ENCODE data around the gene GOPC. TPM values are rescaled to one million over a fixed set of nuclear protein-coding genes. Genes with fewer than 3 reads are reported as not detected.

GOPC gene
- total RNA-seq, 2 experiments from 2014 or later = 23.3 to 23.4 TPM

GRCh38 chr6:117591405-117591804, 10.9 kb downstream of the GOPC start:
- Mint-ChIP-seq H3K36me3 (ENCODE audit: low read depth) (peaks cover 33% of the 10 kb centered on the region), H3K27me3 (ENCODE audit: low read depth) (no peaks in the 10 kb centered on the region), H3K9me3 (ENCODE audit: insufficient read depth) (peaks cover 8% of the 10 kb centered on the region), H3K4me3 (no peak overlapping the region), H3K27ac (no peak overlapping the region), H3K4me1 (ENCODE audit: low read depth) (no peaks in the 10 kb centered on the region)
- ATAC-seq = no peak
- no peak for DNase-seq
- POLR2A ChIA-PET = interaction anchor here (2.3 kb wide), 1 partner anchor 11 kb away, joined by 12 read pairs; the partner anchor contains the start of gene GOPC
- CTCF ChIA-PET = interaction anchor here (1.2 to 1.7 kb wide), 3 partner anchors 13 to 142 kb away, joined by 3 to 7 read pairs (median 4); no protein-coding TSS in a partner anchor

- POLR2A ChIA-PET = interaction anchor here (2.3 kb wide), 1 partner anchor 12 kb away, joined by 12 read pairs; the partner anchor contains the start of gene GOPC
- Mint-ChIP-seq H3K36me3 (ENCODE audit: low read depth) (peaks cover 23% of the 10 kb centered on the region), H3K27me3 (ENCODE audit: low read depth) (no peaks in the 10 kb centered on the region), H3K4me1 (ENCODE audit: low read depth) (no peaks in the 10 kb centered on the region), H3K27ac (no peak overlapping the region), H3K4me3 (no peak overlapping the region), H3K9me3 (ENCODE audit: insufficient read depth) (no peaks in the 10 kb centered on the region)
- CTCF ChIA-PET = interaction anchor here (1.2 to 1.7 kb wide), 2 partner anchors 21 to 141 kb away, joined by 3 to 7 read pairs; no protein-coding TSS in a partner anchor
- DNase-seq (no peak), ATAC-seq (no peak)
Measured at GRCh38 chr6:117590447-117590846, 11.9 kb downstream of the GOPC start.

- no peak for ATAC-seq
- H3K36me3 Mint-ChIP-seq (ENCODE audit: low read depth) = peaks cover 37% of the 10 kb centered on the region
- POLR2A ChIA-PET = interaction anchor here (1.5 kb wide), 1 partner anchor 16 kb away, joined by 7 read pairs; the partner anchor contains the start of gene GOPC
- H3K27me3 Mint-ChIP-seq (ENCODE audit: low read depth) = no peaks in the 10 kb centered on the region
- no peaks in the 10 kb centered on the region for H3K4me1 Mint-ChIP-seq (ENCODE audit: low read depth)
- H3K9me3 Mint-ChIP-seq (ENCODE audit: insufficient read depth) = no peaks in the 10 kb centered on the region
- CTCF ChIA-PET = interaction anchor here (0.8 kb wide), 1 partner anchor 20 kb away, joined by 3 read pairs; no protein-coding TSS in a partner anchor
- no peak overlapping the region for H3K27ac Mint-ChIP-seq
- DNase-seq = no peak
- H3K4me3 Mint-ChIP-seq = no peak overlapping the region
Measured at GRCh38 chr6:117585647-117586046, 16.7 kb downstream of the GOPC start.

GRCh38 chr6:117574198-117574597, 28.1 kb downstream of the GOPC start:
- no peak overlapping the region for H3K27ac Mint-ChIP-seq
- ChIA-PET POLR2A (interaction anchor here (0.6 kb wide), 1 partner anchor 22 kb away, joined by 3 read pairs; no protein-coding TSS in a partner anchor), CTCF (no interaction called here)
- H3K36me3 Mint-ChIP-seq (ENCODE audit: low read depth) = peaks cover 41% of the 10 kb centered on the region
- ATAC-seq (no peak), DNase-seq (no peak)
- H3K4me3 Mint-ChIP-seq = no peak overlapping the region
- H3K4me1 Mint-ChIP-seq (ENCODE audit: low read depth) = peaks cover 1% of the 10 kb centered on the region
- no peaks in the 10 kb centered on the region for H3K27me3 Mint-ChIP-seq (ENCODE audit: low read depth)
- no peaks in the 10 kb centered on the region for H3K9me3 Mint-ChIP-seq (ENCODE audit: insufficient read depth)

GRCh38 chr6:117573006-117573680, 29.2 kb downstream of the GOPC start:
- no peaks in the 10 kb centered on the region for H3K9me3 Mint-ChIP-seq (ENCODE audit: insufficient read depth)
- no peak for DNase-seq
- H3K4me1 Mint-ChIP-seq (ENCODE audit: low read depth) = no peaks in the 10 kb centered on the region
- ChIA-PET POLR2A (interaction anchor here (0.6 to 1.0 kb wide), 2 partner anchors 21 to 29 kb away, joined by 3 read pairs; partner anchors contain the start of gene GOPC), CTCF (interaction anchor here (1.3 kb wide), 1 partner anchor 32 kb away, joined by 5 read pairs; no protein-coding TSS in a partner anchor)
- no peaks in the 10 kb centered on the region for H3K27me3 Mint-ChIP-seq (ENCODE audit: low read depth)
- H3K4me3 Mint-ChIP-seq = no peak overlapping the region
- H3K36me3 Mint-ChIP-seq (ENCODE audit: low read depth) = peaks cover 42% of the 10 kb centered on the region
- ATAC-seq = no peak
- no peak overlapping the region for H3K27ac Mint-ChIP-seq

- ATAC-seq = no peak
- H3K27ac Mint-ChIP-seq = no peak overlapping the region
Measured at GRCh38 chr6:117568831-117569410, 33.4 kb downstream of the GOPC start.

GRCh38 chr6:117568247-117568646, 34.1 kb downstream of the GOPC start:
- POLR2A ChIA-PET = no interaction called here
- no peak for ATAC-seq

More at GRCh38 chr6:117568831-117569410, 33.4 kb downstream of the GOPC start:
- H3K4me1 Mint-ChIP-seq (ENCODE audit: low read depth) = no peaks in the 10 kb centered on the region
- H3K4me3 Mint-ChIP-seq = no peak overlapping the region
- ChIA-PET POLR2A (no interaction called here), CTCF (interaction anchor here (1.1 to 2.2 kb wide), 3 partner anchors 22 to 119 kb away, joined by 3 to 7 read pairs (median 5); no protein-coding TSS in a partner anchor)
- H3K27me3 Mint-ChIP-seq (ENCODE audit: low read depth) = no peaks in the 10 kb centered on the region
- peaks cover 45% of the 10 kb centered on the region for H3K36me3 Mint-ChIP-seq (ENCODE audit: low read depth)
- H3K9me3 Mint-ChIP-seq (ENCODE audit: insufficient read depth) = no peaks in the 10 kb centered on the region
- DNase-seq = no peak

GRCh38 chr6:117564681-117565080, 37.6 kb downstream of the GOPC start:
- H3K4me1 Mint-ChIP-seq (ENCODE audit: low read depth) = no peaks in the 10 kb centered on the region
- ATAC-seq (no peak), DNase-seq (no peak)
- no peak overlapping the region for H3K4me3 Mint-ChIP-seq
- H3K9me3 Mint-ChIP-seq (ENCODE audit: insufficient read depth) = no peaks in the 10 kb centered on the region
- H3K27me3 Mint-ChIP-seq (ENCODE audit: low read depth) = no peaks in the 10 kb centered on the region
- H3K27ac Mint-ChIP-seq = no peak overlapping the region
- ChIA-PET POLR2A (no interaction called here), CTCF (interaction anchor here (0.8 to 2.3 kb wide), 4 partner anchors 14 to 91 kb away, joined by 3 to 6 read pairs (median 4); no protein-coding TSS in a partner anchor)
- H3K36me3 Mint-ChIP-seq (ENCODE audit: low read depth) = peaks cover 35% of the 10 kb centered on the region

More at GRCh38 chr6:117568247-117568646, 34.1 kb downstream of the GOPC start:
- peaks cover 42% of the 10 kb centered on the region for H3K36me3 Mint-ChIP-seq (ENCODE audit: low read depth)
- H3K27me3 Mint-ChIP-seq (ENCODE audit: low read depth) = no peaks in the 10 kb centered on the region
- CTCF ChIA-PET = interaction anchor here (1.2 to 2.2 kb wide), 3 partner anchors 11 to 118 kb away, joined by 3 to 7 read pairs (median 6); no protein-coding TSS in a partner anchor
- no peak for DNase-seq
- H3K4me3 Mint-ChIP-seq = no peak overlapping the region
- no peaks in the 10 kb centered on the region for H3K9me3 Mint-ChIP-seq (ENCODE audit: insufficient read depth)
- no peaks in the 10 kb centered on the region for H3K4me1 Mint-ChIP-seq (ENCODE audit: low read depth)
- H3K27ac Mint-ChIP-seq = no peak overlapping the region

- POLR2A ChIA-PET = interaction anchor here (1.0 kb wide), 1 partner anchor 41 kb away, joined by 3 read pairs; the partner anchor contains the start of gene GOPC
- Mint-ChIP-seq H3K27ac (no peak overlapping the region), H3K36me3 (ENCODE audit: low read depth) (peaks cover 18% of the 10 kb centered on the region), H3K4me1 (ENCODE audit: low read depth) (no peaks in the 10 kb centered on the region), H3K9me3 (ENCODE audit: insufficient read depth) (no peaks in the 10 kb centered on the region), H3K27me3 (ENCODE audit: low read depth) (peaks cover 2% of the 10 kb centered on the region), H3K4me3 (no peak overlapping the region)
- no peak for ATAC-seq
- DNase-seq = no peak
- CTCF ChIA-PET = interaction anchor here (1.2 kb wide), 1 partner anchor 111 kb away, joined by 3 read pairs; no protein-coding TSS in a partner anchor
Measured at GRCh38 chr6:117561128-117561527, 41.2 kb downstream of the GOPC start.

- Mint-ChIP-seq H3K9me3 (ENCODE audit: insufficient read depth) (no peaks in the 10 kb centered on the region), H3K27me3 (ENCODE audit: low read depth) (peaks cover 5% of the 10 kb centered on the region), H3K27ac (no peak overlapping the region), H3K4me1 (ENCODE audit: low read depth) (no peaks in the 10 kb centered on the region), H3K4me3 (no peak overlapping the region), H3K36me3 (ENCODE audit: low read depth) (peaks cover 10% of the 10 kb centered on the region)
- ChIA-PET CTCF (interaction anchor here (1.0 to 2.3 kb wide), 5 partner anchors 43 to 109 kb away, joined by 3 to 7 read pairs (median 5); partner anchors contain the start of gene GOPC), POLR2A (no interaction called here)
- no peak for DNase-seq
- ATAC-seq = no peak
Measured at GRCh38 chr6:117559299-117559698, 43.0 kb downstream of the GOPC start.

GRCh38 chr6:117558818-117559217, 43.5 kb downstream of the GOPC start:
- Mint-ChIP-seq H3K4me1 (ENCODE audit: low read depth) (no peaks in the 10 kb centered on the region), H3K4me3 (no peak overlapping the region), H3K27me3 (ENCODE audit: low read depth) (peaks cover 5% of the 10 kb centered on the region), H3K27ac (no peak overlapping the region), H3K36me3 (ENCODE audit: low read depth) (peaks cover 10% of the 10 kb centered on the region), H3K9me3 (ENCODE audit: insufficient read depth) (no peaks in the 10 kb centered on the region)
- ChIA-PET POLR2A (no interaction called here), CTCF (interaction anchor here (1.0 to 11.0 kb wide), 7 partner anchors 44 to 109 kb away, joined by 3 to 153 read pairs (median 5); partner anchors contain the start of gene GOPC)
- DNase-seq (no peak), ATAC-seq (no peak)
